Stomach (tissue), 9 donors: Measurements from ENCODE around the gene ADGRL3. TPM values are rescaled to one million over a fixed set of nuclear protein-coding genes. Genes with fewer than 3 reads are reported as not detected.

Source experiments
- DNase-seq, 2 donors: peaks; one replicate each; pipeline versions ENCODE4 v3.0.0 to v3.0.0-alpha.2; 2013 to 2019
- H3K27ac ChIP-seq, 5 donors: fragments of 200-600 bp in 4 of 5; sonication (generic) in 4 of 5; one replicate each; pipeline ENCODE4 v1.5.1; 2013 to 2019; ENCODE audit warnings: mild to moderate bottlenecking in 1 of 5, moderate library complexity in 1 of 5
- H3K27me3 ChIP-seq, 3 donors: fragments of 200-600 bp; sonication (generic); one replicate each; pipeline ENCODE4 v1.5.1; 2017 to 2019; ENCODE audit warnings: mixed run types in 1 of 3
- H3K36me3 ChIP-seq, 4 donors: fragments of 200-600 bp; sonication (generic); 1 replicate in 3 of 4; 2 replicates in 1 of 4; pipeline ENCODE4 v1.5.1; 2016 to 2019
- H3K4me1 ChIP-seq, 4 donors: fragments of 200-600 bp; sonication (generic); one replicate each; pipeline ENCODE4 v1.5.1; 2016 to 2019
- H3K4me3 ChIP-seq, 4 donors: fragments of 200-600 bp; sonication (generic) in 3 of 4; one replicate each; pipeline ENCODE4 v1.5.1; 2016 to 2019; ENCODE audit warnings: mild to moderate bottlenecking in 1 of 4
- H3K9me3 ChIP-seq, 4 donors: fragments of 200-600 bp; sonication (generic); one replicate each; pipeline ENCODE4 v1.5.1; 2016 to 2019
- CTCF ChIP-seq, 7 experiments: fragments of 450-650 bp in 4 of 7; fragments of 200-600 bp in 3 of 7; sonication (generic) in 3 of 7; IDR thresholded peaks; one replicate each; pipeline ENCODE4 v1.5.1; 2016 to 2019; ENCODE audit warnings: antibody characterized with exemption in 7 of 7, control low read depth in 2 of 7, mild to moderate bottlenecking in 1 of 7
- EP300 ChIP-seq: sonication (generic); formaldehyde crosslinking; IDR thresholded peaks from one replicate; pipeline ENCODE4 v1.6.1; 2017; ENCODE audit warnings: antibody characterized with exemption
- POLR2A ChIP-seq, 4 donors: fragments of 450-650 bp; IDR thresholded peaks; one replicate each; pipeline ENCODE4 v1.6.1; 2016; ENCODE audit warnings: antibody characterized with exemption in 4 of 4, control low read depth in 2 of 4, mild to moderate bottlenecking in 1 of 4, moderate library complexity in 1 of 4
- POLR2AphosphoS5 ChIP-seq, 3 donors: sonication (generic); formaldehyde crosslinking; IDR thresholded peaks; one replicate each; pipeline ENCODE4 v1.6.1; 2016; ENCODE audit warnings: antibody characterized with exemption in 3 of 3
- WGBS, 5 donors: extraction: QIAGEN DNeasy Blood & Tissue Kit in 3 of 5; methylation state at CpG; one replicate each; pipeline versions ENCODE4 v1.1.5 to v1.1.7; 2013 to 2018; 5-methylcytosine and 5-hydroxymethylcytosine counted together
- intact Hi-C: fragments of 100-400 bp; cut with DNase I; formaldehyde crosslinking; loops from one replicate; pipeline ENCODE4 v1.15.1; 2023; ENCODE audit warnings: low total_unique reads
- polyA plus RNA-seq, 3 donors: library from polyadenylated mRNA; stranded (reverse); fragments of 200-250 nt; gene quantifications; one replicate each; pipeline ENCODE4 v1.2.3, GENCODE V29; 2013
- total RNA-seq, 5 donors: library from RNA; depleted of rRNA; stranded (reverse); fragments of >200 nt; gene quantifications; one replicate each; pipeline versions ENCODE4 v1.1.0 to v1.2.3, GENCODE V29; 2014 to 2016
- donor health status: healthy with polysubstance abuse.
- donor health status: Bipolar disorder and iron deficiency.
- donor health status: healthy.

Gene ADGRL3
- total and polyA plus RNA-seq, 8 donors = 0.48 to 109 (median 3.9) TPM

- H3K27me3 ChIP-seq = no peaks in the 10 kb centered on the region
- H3K27ac ChIP-seq = no peak overlapping the region
- no peaks in the 10 kb centered on the region for H3K9me3 ChIP-seq
- no peak overlapping the region for H3K4me3 ChIP-seq
- H3K36me3 ChIP-seq = no peaks in the 10 kb centered on the region
- no peak for DNase-seq
- intact Hi-C loops = no loop called here
- no peak for TF ChIP-seq POLR2AphosphoS5 (IDR thresholded peaks at IDR 0.05)
- no peak for TF ChIP-seq EP300
- no peak for TF ChIP-seq POLR2A (IDR thresholded peaks at IDR 0.05)
- no peak for TF ChIP-seq CTCF (IDR thresholded peaks at IDR 0.05)
- no peaks in the 10 kb centered on the region for H3K4me1 ChIP-seq
Observed at GRCh38 chr4:61428950-61429349, 228.8 kb downstream of the ADGRL3 start.

- Histone ChIP-seq H3K27ac (no peak overlapping the region), H3K27me3 (no peaks in the 10 kb centered on the region), H3K4me1 (no peaks in the 10 kb centered on the region), H3K36me3 (no peaks in the 10 kb centered on the region), H3K4me3 (no peak overlapping the region), H3K9me3 (no peaks in the 10 kb centered on the region)
- intact Hi-C loops = no loop called here
- WGBS, 5 donors = 93 to 97% (median 95%) methylated on average over 5 of the region's 5 CpGs
- TF ChIP-seq POLR2A (IDR thresholded peaks at IDR 0.05) (no peak), POLR2AphosphoS5 (IDR thresholded peaks at IDR 0.05) (no peak), EP300 (no peak), CTCF (IDR thresholded peaks at IDR 0.05) (no peak)
- no peak for DNase-seq
Observed at GRCh38 chr4:61431131-61431530, 231.0 kb downstream of the ADGRL3 start.

- TF ChIP-seq EP300 = no peak
- TF ChIP-seq POLR2A (IDR thresholded peaks at IDR 0.05) = no peak
- TF ChIP-seq CTCF (IDR thresholded peaks at IDR 0.05) = no peak
- no peak for TF ChIP-seq POLR2AphosphoS5 (IDR thresholded peaks at IDR 0.05)
- H3K4me3 ChIP-seq = no peak overlapping the region
- no peak for DNase-seq
- no peaks in the 10 kb centered on the region for H3K9me3 ChIP-seq
- no peaks in the 10 kb centered on the region for H3K36me3 ChIP-seq
- H3K27me3 ChIP-seq = no peaks in the 10 kb centered on the region
- no peak overlapping the region for H3K27ac ChIP-seq
- intact Hi-C loops = no loop called here
- no peaks in the 10 kb centered on the region for H3K4me1 ChIP-seq
Observed at GRCh38 chr4:61437923-61438322, 237.8 kb downstream of the ADGRL3 start.

- H3K4me1 ChIP-seq = peaks cover 0 to 9% (median 2%) of the 10 kb centered on the region in 4 donors
- no peak for DNase-seq
- no peak overlapping the region for H3K27ac ChIP-seq
- H3K36me3 ChIP-seq = no peaks in the 10 kb centered on the region
- intact Hi-C loops = no loop called here
- no peaks in the 10 kb centered on the region for H3K27me3 ChIP-seq
- TF ChIP-seq EP300 (no peak), POLR2AphosphoS5 (IDR thresholded peaks at IDR 0.05) (no peak), POLR2A (IDR thresholded peaks at IDR 0.05) (no peak), CTCF (IDR thresholded peaks at IDR 0.05) (no peak)
- WGBS, 5 donors = 80 to 90% (median 89%) methylated on average over 4 of the region's 4 CpGs
- no peaks in the 10 kb centered on the region for H3K9me3 ChIP-seq
- H3K4me3 ChIP-seq = no peak overlapping the region
Observed at GRCh38 chr4:61440321-61440720, 240.2 kb downstream of the ADGRL3 start.

- no peak overlapping the region for H3K4me3 ChIP-seq
- H3K36me3 ChIP-seq = no peaks in the 10 kb centered on the region
- TF ChIP-seq CTCF (IDR thresholded peaks at IDR 0.05) = no peak
- no peak for TF ChIP-seq POLR2A (IDR thresholded peaks at IDR 0.05)
- no peak for TF ChIP-seq EP300
- H3K9me3 ChIP-seq = no peaks in the 10 kb centered on the region
- H3K27ac ChIP-seq = no peak overlapping the region
- no peak for DNase-seq
- no peaks in the 10 kb centered on the region for H3K27me3 ChIP-seq
- WGBS, 5 donors = 51 to 68% (median 56%) methylated on average over 2 of the region's 2 CpGs
- intact Hi-C loops = no loop called here
- H3K4me1 ChIP-seq = peaks cover 3 to 14% (median 7%) of the 10 kb centered on the region in 4 donors
Observed at GRCh38 chr4:61442936-61443335, 242.8 kb downstream of the ADGRL3 start.
